ENCODE measurements around the gene RAX.

The RAX gene
- 0 to 1.4 (median 0) reads per million in 17 experiments for total RNA-seq

- peak; percentile 17 to 50 (median 34) for DNase-seq
Observed at GRCh38 chr18:59272891-59273758, at the start of gene RAX. Gene RAX, minus strand, starts transcription at chr18:59273454. Its CDS starts 248 bp downstream, at chr18:59273206.

DNA sequence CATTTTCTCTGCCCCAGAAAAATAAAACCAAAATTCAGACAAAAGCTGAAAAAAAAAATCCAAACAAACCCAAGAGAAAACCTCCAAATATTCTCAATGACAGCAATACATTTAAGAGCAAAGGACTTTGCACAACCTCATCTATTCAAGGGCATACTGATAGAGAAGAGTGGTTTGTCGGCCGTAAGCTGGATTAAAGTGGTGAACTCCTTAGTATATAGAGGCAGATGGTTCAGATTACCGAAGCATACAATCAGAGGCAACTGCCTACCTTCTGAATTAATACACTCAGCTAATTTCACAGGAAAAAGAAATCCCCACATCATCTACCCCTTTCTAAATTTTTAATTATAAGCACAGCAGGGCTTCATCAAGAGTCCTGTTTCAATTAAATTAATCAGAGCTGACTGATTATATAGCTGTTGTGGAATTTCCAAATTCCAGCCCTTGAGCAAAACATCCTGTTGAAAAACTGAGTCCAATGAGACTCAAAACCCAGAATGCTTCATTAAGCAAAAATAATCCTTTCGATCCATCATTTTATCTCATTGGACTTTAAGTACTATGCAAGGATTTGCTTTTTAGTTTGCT is 45.3 kb upstream of the RAX start, which contains the start of gene CPLX4:
TSS of gene CPLX4 (minus strand) at position 190 of the 591 bp plus-strand sequence. CDS start at position 3, 187 bp downstream.
- no peak for DNase-seq

- no peak for DNase-seq
Observed at GRCh38 chr18:59311631-59312030, 38.4 kb upstream of the RAX start.

DNA sequence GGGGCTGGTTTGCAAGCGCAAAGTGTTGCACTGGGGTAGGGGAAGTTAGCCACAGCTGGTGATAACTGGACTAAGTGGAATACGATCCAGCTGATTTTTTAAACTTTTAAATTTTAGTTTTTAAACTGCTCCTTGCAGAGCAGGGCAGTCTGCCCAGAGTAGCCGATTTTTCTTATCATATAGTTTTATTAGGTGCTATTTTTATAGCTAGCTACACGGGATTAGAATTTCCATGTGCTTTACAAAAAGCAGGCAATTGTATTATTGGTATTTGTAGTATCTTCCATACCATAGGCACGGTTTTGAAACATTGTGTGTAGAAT is 35.6 kb upstream of the RAX start:
- no peak for DNase-seq

DNA sequence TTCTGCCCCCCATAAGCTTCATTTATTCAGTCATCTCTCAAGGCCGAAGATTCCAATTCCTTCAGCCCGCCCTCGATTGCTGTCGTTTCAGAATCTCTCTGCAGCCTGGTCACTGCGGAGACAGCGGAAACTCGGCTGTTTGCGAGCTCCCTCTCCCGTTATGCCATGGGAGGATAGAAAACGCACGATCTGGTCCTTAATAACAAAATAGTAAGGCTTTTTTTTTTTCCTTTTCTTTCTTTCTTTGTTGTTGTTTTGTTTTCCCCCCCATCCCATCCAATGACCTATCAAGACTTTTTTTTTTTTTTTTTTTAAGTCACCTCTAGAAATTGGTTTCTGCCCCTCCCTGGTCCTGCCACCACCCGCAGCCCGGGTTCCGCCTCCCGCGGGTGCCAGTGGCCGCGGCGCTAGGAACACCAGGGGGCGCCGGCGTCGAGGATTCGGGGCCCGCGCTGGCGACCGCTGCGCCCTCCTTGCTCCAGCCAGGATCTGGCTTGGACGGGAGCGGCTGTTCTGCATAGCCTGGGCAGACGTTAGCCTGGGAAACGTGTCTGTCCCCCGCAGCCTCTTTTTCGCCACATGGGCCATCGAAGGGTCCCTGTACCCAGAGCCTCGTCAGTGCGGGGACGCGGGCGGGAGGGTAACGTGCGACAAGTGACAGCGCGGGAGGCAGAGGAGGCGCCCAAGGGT is 35.1 kb upstream of the RAX start:
- peak; percentile 74 to 92 (median 88) for DNase-seq

DNA sequence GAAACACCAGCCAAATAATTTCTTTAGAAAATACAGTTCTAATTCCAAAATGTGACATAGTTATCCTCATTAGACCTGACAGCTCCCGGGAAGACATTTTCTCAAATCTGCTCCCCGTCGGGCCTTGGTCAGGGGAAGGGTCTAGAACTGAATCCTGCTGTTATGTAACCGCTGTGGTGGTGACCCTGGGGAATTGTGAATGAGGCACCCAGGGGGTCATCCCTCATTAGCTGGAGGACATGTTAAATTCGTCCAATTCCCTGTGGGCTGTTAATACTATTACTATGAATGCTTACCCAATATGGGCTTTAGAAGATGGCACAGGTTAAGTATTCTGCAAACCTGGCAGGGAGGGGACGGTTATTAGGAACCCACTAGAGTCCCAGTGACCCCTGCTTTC is 33.4 kb upstream of the RAX start:
- DNase-seq = no peak

DNA sequence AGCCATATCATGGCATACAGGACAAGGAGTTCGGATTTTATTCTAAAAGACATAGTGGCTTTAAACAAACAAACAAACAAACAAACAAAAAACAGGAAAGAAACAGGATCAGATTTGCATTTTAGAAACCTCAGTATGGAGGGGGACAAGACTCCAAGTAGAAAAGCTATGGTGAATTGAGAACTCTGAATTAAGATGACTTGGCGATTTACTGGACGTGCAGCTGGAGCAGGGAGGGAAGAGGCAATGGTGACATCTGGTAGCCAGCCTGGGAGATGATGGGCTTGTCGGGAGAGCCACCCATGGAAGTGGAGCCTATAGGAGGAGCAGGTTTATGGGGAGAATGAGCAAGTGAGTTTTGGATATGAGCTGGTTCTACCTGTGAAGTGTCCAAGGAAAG is 32.0 kb upstream of the RAX start:
- DNase-seq = no peak

DNA sequence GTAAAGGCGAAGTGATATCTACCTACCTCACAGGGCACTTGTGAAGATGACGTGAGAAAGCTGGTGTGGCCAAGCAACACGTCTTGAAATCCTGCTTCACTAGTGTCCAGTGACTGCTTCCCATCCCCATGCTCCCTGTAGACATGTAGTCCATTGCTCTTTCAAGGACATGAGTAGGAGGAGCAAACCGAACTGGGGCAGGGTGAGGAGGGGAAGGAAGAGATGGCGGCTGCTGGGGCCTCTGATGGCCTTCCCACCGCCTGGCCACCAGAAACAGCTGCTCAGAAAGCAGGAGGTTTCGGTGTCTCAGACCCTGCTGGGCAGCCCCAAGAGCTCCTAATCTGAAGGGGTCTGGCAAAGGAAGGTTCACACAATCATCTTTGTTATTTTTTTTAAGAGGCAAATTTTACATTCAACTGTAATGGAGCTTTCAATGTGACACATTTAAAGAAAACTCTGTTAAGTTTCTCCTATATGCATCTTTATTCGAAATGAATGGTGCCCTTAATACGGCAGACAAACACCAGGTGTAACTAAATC is 30.5 kb upstream of the RAX start:
- DNase-seq = no peak

DNA sequence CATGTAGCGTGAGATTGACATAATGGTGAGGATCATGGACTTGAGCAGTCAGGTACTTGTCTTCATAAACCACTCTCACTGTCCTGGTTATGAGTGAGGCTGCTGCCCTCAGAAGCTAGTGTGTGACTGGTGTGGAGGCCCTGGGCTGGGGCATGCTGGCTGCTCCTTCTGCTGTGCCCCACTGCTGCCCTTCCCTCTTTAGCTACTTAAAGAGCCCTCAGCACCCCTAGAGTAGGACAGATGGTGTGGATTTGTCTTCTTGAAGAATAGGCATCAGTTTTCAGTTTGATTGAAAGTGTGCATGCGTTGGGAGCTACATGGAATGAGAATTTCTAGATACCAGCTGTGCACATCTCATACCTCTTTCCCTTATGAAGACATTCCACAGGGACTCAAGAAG is 29.8 kb upstream of the RAX start:
- no peak for DNase-seq

- DNase-seq = no peak
Observed at GRCh38 chr18:59301929-59302328, 28.7 kb upstream of the RAX start.

DNA sequence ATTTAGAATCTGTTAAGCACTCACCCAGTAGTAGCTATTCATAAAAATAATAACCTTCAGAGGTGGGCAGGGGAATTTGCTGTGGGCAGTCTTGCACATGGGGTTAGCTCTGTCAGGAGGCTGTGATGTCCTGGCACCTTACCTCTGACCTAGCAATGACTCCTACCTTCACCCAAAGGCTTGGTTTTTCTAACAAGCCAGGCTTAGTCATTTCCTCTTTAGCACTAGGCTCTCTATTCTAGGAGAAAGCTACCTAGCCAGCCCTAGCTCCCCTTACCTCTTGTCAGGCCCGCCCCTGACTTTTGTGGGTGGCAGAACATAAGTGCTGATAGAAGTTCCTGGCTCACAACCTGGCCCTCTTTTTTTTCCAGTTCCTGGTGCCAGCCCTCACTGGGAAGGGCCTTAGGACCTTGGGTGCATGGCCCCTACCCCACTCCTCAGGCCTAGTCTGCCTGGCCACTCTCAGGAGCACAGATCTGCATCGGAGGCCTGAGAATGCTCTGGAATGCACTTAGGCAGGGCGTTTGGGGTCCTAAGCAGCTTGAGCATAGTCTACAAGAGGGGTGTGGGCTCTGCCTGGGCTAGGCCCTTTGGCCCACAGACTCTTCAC is 27.5 kb upstream of the RAX start:
- no peak for DNase-seq

DNA sequence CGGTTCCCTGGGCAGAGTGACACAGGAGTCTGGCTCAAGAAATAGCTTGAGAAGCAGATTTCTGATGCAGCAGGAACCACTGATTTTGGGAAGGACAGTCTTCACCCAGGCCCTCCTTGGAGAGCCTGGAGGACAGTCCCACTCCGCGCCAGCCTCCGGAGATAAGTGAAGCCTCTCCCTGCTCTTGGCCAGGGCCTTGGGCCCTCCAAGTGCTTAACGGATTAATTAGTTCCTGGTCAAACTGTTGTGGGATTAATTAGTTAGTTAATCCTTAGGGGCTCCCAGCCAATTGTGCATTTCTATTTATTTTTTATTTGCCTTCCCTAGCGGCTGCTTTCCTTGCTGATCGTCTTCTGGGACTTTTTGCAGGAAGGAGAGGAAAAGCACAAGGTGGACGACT is 25.6 kb upstream of the RAX start:
- DNase-seq = no peak

DNA sequence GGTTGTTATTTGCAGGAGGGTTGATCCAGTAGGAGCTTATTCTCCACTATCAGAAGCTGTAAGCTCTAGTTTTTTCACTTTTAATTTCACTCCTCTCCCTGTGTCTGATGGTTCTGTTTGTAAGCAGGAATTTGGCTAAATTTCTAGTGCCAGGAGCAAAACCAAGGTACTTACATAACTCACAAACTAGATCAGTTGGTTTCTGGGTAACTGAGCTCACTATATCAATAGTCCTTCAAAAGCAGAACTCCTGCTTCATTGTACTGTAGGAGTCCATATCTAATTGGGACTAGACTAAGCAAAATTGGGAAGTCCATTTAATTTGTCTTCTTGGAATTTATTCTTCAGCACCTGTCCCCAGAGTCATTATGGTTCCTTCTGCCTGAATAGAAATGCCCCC is 20.1 kb upstream of the RAX start:
- DNase-seq = no peak

DNA sequence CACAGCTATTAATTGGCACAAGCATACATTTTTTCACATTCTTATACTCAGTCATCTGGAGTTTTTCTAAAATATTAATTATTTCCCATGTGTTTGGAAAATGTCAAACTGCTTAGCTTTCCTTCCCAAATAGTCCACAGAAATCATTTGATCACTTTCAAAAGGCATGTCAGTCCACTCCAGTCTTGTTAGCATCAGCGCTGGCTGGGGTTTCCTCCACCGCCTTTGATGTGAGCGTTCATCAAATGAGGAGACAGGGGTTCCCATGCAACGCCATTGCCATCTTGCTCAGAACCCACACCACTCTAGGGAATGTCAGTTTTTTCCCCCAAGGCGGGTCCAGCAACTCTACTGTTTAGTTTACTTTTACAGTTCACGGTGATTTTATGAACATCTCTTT is 13.1 kb upstream of the RAX start:
- no peak for DNase-seq

GRCh38 chr18:59282341-59282740 is 9.1 kb upstream of the RAX start:
- no peak for DNase-seq

DNA sequence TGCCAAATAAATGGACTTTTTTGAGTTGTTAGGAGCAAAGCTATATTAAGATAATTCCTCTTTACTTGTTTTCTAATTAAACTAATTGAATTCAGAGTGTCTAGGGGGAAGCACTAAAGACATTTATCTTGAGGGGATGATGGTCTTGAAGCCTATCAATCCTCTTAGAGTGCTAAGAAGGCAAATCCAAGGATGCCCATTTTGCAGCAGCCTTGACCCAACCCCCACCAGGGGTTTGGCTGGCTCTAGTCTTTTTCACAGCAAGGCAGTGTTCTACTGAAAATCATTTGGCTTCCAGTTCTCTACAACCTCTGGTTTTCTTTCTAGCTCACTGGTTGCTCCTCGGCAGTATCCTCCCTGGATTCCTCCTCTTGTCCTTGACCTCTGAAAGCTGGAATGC is 6.5 kb upstream of the RAX start:
- no peak for DNase-seq

- DNase-seq = no peak
Observed at GRCh38 chr18:59279193-59279592, 5.9 kb upstream of the RAX start.

- no peak for DNase-seq
Observed at GRCh38 chr18:59278793-59279192, 5.5 kb upstream of the RAX start.

DNA sequence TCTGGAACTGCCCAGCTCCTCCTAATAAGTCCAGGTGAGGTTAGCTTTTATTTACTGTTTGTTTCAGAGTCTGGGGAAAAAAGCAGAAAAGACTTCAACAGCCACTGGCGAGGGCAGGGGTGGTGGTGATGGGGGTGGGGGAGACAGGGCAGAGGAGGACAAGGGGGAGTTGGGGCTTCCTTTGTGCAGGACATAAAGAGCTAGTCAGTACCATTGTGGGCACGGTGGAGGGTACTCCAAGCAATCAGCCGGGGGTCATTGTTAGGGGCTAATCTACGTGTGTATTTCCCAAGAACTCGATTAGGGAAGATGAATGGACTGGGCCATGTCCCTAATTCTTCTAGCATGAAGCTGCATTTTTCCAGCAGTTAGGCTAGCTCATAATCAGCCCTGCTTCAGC is 2.8 kb upstream of the RAX start:
- no peak for DNase-seq

DNA sequence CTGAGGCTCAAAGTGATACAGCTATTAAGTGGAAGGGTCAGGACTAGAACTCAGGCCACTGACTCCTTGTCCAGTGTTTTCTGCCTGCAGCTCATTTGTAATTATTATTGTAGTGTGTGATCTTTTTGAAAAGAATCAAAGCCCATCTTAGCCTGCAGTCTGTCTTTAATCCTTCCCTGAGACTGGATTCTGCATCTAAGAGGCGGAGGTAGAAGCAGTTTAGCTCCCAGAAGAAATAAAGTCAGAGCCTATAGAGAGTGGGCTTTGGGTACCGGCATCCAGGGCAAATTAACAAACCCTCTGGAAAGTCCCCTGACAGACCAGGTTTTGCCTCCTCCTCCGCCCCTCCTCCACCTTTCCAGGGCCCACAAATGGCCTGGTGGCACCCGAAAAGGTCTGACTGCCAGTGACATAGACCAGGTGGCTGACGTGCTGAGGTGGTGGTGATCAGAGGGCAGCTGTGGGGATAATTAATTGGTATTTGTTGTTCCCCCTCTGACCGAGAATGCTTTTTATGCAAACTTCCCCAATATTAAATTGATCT is 2.2 kb upstream of the RAX start:
- no peak for DNase-seq

GRCh38 chr18:59274533-59274928 is 1.3 kb upstream of the RAX start:
- no peak for DNase-seq

DNA sequence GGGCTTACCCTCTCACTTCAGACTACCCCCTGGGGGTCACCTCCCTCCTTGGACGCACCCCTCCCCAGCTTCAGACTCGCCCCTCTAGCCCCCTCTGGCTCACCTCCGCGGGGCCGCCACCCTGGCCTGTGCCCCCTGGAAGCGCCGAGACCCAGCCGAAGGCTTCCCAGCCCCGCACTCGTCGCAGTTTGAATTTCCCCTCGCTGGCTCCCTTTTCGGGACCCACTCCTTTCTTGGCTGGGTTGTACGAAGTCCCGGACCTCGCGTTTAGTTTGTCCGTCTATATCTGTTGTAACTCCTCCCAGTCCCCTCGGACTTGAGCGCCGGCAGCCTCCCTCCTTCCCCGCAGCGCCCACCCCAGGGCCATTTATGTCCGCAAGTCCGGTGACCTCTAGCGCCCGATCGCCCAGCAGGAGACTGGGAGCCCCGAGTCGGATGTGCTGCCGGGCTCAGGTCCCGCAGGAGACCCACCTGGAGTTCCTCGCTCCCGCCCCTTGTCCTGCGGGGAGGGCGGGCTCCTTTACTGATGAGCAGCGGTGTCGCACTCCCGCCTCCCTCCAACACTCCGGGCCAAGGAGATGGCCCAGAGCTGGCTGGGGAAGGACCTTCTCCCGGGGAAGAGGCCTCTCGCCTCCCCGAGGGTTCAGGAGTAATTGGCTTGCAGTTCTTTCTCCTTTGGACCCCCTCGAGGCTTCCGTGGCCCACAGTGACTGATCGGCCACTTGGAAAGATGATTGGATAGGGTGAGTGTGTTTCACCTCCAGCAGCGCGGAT is 692 bp upstream of the RAX start:
- no peak for DNase-seq
